ENCODE results near the gene PCDHGC5.

The PCDHGC5 gene

GRCh38 chr5:141517880-141518617 is 29.2 kb downstream of the PCDHGC5 start:
- DNase-seq (ENCODE audit: extremely low read depth, low read depth), result no peak
- no peak for TF ChIP-seq CTCF (IDR thresholded peaks at IDR 0.05; ENCODE audit: low read depth, low read length)

- no peak for DNase-seq (ENCODE audit: extremely low read depth, low read depth)
- TF ChIP-seq CTCF (IDR thresholded peaks at IDR 0.05; ENCODE audit: low read depth, low read length), result no peak
Observed at GRCh38 chr5:141518618-141519015, 29.7 kb downstream of the PCDHGC5 start.

- TF ChIP-seq CTCF (IDR thresholded peaks at IDR 0.05; ENCODE audit: low read depth, low read length), result no peak
- no peak for DNase-seq (ENCODE audit: extremely low read depth, low read depth)
Observed at GRCh38 chr5:141519605-141520565, 31.0 kb downstream of the PCDHGC5 start.

- TF ChIP-seq CTCF (IDR thresholded peaks at IDR 0.05; ENCODE audit: low read depth, low read length), result no peak
- peak; percentile 96 for DNase-seq (ENCODE audit: extremely low read depth, low read depth)
Observed at GRCh38 chr5:141521244-141521781, 32.4 kb downstream of the PCDHGC5 start.

- TF ChIP-seq CTCF (IDR thresholded peaks at IDR 0.05; ENCODE audit: low read depth, low read length), result no peak
- DNase-seq (ENCODE audit: extremely low read depth, low read depth), result no peak
Observed at GRCh38 chr5:141522301-141522700, 33.4 kb downstream of the PCDHGC5 start.

- DNase-seq (ENCODE audit: extremely low read depth, low read depth), result no peak
- no peak for TF ChIP-seq CTCF (IDR thresholded peaks at IDR 0.05; ENCODE audit: low read depth, low read length)
Observed at GRCh38 chr5:141523991-141524390, 35.1 kb downstream of the PCDHGC5 start.
